HG03103 (cell line): ENCODE data around the gene ARHGEF38.

ENCODE experiments used
- ATAC-seq: cut with Tn5 transposase; IDR thresholded peaks from one replicate; pipeline ENCODE4 v1.9.1; 2021; ENCODE audit warnings: low read depth; ENCODE audit not compliant: unreplicated experiment

Gene ARHGEF38

GRCh38 chr4:105555409-105555808, 3.0 kb downstream of the ARHGEF38 start:
- ATAC-seq: no peak

DNA sequence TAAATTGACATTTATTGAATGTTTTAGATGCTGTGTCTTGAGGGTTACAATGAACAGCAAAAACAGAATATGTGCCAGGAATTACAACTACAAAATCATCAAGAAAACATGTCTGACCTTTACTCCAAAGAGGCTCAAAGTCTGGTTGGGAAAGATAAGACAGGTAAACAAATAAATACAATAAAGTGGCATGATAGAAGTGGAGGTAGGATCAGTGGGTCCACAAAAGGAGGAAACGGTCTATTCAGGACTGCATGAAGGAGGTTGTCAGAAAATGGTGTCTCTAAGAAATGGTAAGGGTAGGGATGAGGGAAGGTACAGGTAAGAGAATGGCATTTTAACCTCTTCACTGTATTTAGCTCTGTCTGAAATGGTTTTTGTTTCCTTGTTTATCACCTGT, 3.8 kb downstream of the ARHGEF38 start:
- ATAC-seq: no peak

DNA sequence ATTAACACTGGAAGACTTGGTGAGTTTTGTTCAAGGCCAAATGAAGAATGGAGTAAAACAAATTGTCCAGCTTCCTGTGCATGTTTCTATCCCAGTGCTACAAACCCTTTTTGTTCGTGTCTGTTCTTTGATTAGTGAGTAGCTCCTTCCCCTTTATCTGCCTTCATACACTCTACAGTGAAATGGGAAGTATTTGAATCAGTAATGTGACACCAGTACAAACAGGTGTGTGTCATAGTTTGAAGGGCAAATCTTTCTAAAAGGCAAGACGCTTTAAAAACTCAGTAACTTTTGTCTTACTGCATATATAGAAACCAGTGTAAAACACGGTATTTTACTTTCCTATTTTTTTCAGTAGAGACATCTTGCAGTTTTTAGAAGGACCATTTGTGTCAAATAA, 5.9 kb downstream of the ARHGEF38 start:
- no peak for ATAC-seq

GRCh38 chr4:105560421-105560848, 8.0 kb downstream of the ARHGEF38 start:
- ATAC-seq: no peak

GRCh38 chr4:105563352-105563751, 10.9 kb downstream of the ARHGEF38 start:
- ATAC-seq: no peak

DNA sequence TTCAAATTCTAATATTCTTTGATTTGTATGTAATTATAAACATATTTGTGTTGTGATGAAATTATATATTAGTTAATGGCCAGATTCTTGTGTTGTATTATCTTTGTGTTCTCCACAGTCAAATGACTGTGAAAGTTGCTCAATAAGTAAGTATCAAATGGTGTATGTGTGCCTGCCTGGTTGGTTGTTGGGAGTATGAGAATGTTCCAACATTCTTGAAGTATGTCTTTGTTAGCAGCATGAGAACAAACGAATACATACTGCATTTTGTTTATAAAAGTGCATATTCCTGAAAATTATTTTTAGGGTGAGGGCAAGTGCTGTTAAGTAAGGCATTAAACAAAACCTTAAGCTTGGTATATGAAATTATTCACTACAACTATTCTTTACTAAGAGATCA, 16.2 kb downstream of the ARHGEF38 start:
- no peak for ATAC-seq

DNA sequence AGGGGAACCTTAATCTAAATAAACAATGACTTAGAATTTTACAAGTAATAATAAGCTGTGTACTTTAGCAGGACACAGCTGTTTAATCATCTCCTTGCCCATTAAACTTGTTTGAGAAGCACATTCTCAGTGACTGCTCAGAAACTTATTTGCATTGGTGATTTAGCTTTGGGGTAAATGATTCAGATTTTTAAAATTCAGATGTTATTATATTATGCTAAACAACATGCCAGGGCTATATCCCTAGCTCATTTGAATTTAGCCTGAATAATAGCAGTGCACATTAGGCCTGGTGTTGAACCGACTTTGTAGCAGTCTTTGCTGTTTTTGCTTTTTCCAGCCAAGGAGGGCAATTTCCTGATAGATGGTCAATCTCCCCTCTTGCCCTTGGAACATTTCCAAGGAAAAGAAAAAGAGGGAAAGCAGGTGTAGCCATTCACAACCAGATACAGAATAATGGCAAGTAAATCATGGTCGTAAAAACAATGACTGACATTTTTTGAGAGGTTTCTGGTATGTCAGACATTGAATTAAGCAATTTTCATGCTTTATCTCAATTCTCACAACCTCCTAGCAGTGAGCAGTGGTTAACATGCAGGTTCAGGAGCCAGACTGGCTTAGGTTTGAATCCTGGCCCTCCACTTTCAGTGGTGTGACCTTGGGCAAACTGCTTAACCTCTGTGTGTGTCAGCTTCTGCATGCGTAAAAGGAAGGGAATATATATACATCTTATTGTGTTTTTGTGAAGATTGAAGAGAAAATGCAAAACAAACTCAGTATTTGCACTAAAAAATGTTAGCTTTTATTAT, 16.8 kb downstream of the ARHGEF38 start:
- ATAC-seq: no peak

- no peak for ATAC-seq
These were observed 17.4 kb downstream of the ARHGEF38 start for GRCh38 chr4:105569866-105570236.

GRCh38 chr4:105572296-105572695, 19.9 kb downstream of the ARHGEF38 start:
- no peak for ATAC-seq

- ATAC-seq: no peak
These were observed 34.4 kb downstream of the ARHGEF38 start for GRCh38 chr4:105586638-105587328.

DNA sequence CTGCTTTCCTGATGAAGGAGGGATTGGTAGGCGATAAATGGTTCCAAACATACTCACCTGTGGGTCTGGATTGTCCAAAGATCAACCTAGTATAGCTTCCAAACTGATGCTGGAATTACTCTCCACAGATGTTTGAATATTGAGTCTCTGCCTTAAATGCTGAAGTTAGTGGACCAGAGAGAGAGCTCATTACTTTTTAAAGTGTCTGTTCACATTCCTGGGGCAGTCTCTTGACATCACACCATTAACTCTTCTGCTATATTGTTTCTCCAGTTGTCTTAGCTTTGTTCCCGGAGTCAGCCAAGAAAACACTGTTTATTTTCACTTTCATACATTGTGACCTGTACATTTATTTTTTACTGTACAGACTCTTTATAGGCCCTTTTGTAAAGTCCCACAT, 35.4 kb downstream of the ARHGEF38 start:
- no peak for ATAC-seq

DNA sequence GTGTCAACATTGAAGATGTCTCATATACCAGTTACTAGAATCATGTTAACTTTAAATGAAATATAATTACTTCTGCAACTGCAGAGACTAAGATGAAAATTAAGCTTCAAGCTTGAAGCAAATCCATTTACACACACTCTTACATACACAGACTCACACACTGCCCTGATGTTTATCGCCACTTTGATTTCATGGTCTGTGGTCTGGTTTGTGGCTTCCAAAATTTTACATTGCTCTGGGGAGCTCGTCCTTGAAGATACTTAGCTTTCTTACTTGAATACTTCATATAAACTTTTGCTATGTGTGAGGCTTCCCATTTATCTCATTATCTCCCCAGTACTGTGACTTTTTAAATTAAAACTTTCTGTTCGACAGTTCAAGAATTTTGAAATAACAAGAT, 35.8 kb downstream of the ARHGEF38 start:
- no peak for ATAC-seq

DNA sequence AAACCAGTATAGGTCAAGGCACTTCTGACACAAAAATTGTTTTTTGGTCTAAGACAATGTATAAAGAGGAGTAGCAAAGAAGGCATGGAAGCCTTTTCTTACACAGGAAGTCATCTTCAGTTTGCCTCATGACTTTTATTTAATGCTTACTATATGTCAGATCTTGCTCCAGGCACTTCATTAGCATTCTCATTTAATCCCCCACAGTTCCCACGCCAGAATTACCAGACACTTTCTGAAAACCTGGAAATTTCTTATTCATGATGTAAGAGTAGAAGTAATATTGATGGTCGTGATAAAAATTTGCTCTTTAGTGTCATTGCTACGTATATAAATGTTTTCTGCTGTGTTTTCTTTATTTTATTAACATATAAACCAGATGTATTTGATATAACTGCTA, 39.2 kb downstream of the ARHGEF38 start:
- no peak for ATAC-seq

DNA sequence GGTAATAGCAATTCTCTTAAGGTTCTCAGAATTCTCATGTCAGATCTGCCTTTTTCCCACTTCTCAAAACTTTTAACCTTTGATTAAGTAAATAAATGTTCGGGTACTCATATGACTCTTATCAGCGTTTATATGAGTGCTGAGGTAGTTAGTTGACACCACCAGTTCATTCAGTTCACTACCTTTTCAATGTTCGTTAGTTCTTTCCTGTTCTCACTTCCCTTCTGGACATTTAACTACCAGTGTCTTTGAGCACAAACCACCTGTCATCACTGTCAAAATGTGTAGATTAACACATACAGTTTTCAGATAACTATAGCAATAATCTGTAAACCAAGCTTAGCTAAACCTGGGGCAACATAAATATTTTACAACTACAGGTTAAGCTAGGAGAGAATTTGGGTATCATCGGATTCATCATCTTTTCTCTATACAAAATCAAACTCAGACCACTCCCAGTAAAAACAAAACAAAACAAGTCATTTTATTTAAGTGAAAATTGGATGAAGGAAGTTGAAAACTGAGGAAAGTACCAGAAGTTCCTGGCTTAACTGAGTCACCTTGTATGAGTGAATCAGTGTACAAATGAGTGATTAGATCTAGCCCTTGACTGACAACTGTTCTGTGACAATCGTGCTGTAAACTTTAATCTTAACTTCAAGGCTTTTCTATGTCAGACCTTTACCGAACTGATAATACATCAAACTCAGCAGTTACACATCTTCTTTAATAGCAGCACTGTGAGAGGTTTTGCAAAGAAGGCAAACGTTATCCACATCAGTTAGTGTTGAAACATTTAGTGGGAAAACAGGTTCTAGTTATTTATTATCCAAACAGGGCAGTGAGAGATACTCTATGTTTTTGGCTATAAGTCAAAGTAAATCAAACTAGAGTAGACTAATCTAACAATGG, 41.9 kb downstream of the ARHGEF38 start:
- ATAC-seq: peak; percentile 92

DNA sequence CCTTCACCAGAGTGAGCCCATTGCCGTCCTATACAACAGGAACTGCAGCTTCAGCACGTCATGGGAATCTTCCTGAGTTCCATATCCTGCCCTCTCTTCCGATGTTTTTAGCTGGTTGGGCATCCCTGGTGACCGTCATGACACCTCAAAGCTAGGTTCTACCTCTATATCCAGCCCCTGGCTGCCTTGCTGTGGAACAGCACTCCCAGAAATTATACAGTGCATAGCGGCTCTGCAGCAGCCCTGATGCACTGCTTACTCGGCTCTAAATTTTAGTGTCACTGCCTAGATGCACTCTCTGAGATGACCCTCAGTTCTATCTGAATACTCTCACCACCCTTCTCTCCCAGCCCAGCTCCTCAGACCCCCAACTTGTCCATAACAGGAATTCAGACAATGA, 44.3 kb downstream of the ARHGEF38 start:
- no peak for ATAC-seq

DNA sequence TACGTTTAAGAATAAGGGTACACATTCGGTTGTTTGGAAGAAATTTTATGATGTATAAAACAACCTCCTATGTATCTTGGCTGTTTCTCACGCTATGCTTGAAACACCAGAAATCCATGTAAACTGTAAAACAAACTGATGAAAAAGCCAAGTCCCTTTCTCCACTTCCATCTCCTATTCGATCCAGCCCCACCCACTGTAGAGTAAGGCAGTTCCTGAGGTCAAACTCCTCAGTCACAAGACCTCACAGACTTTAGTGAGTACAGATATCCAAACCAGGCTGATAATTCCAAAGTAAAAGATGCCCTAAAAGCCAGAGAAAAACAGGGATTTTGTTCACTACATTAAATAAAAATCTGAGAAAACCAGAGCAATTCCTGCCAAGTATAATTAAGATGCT, 45.6 kb downstream of the ARHGEF38 start:
- ATAC-seq: no peak

- no peak for ATAC-seq
These were observed 46.4 kb downstream of the ARHGEF38 start for GRCh38 chr4:105598787-105599186.

DNA sequence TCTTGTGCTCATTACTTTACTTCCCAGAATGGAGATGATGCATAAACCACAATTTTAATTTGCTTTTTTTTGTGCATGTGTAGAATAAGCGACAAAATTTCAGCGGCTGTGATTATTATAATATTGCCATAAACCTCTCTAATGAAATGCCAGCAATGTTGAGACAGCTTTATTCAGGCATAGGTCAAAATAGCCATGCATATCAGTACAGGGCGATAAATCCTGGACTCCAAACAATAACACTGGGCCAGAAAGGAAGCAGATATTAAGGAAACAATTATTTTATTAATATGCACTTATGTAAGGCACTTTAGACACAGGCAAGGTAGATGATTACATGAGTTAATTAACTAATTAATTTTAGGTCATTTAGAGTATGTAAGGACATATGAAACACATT, 47.1 kb downstream of the ARHGEF38 start:
- no peak for ATAC-seq

- no peak for ATAC-seq
These were observed 47.7 kb downstream of the ARHGEF38 start for GRCh38 chr4:105599932-105600655.

DNA sequence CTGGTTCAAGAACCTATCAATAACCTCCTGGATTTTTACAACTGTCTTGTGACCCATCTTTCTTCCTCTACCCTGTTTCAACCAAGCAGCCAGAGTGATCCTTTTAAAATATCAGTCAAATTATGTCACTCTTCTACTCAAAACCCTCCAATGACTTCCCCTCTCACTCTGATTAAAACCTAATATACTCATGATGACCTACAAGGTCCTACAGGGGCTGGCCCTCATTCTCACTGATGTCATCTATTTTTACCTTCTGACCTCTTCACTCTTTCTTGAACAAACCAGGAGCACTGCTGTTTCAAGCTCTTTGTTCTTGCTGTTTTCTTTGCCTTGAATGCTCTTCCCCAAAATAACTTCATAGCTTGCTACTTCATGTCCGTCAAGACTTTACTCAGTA, 48.5 kb downstream of the ARHGEF38 start:
- ATAC-seq: no peak
